H1 (cell line): ENCODE measurements around the gene MDFIC. TPM values are rescaled to one million over a fixed set of nuclear protein-coding genes. Genes with fewer than 3 reads are reported as not detected.

Experiments used
- polyA plus RNA-seq, 7 experiments: library from polyadenylated mRNA; depleted of rRNA in 3 of 7; stranded (reverse) in 5 of 7; unstranded in 2 of 7; fragments of >200 nt in 5 of 7; fragments of 200-250 nt in 2 of 7; gene quantifications; 1 replicate in 5 of 7; 2 replicates in 1 of 7; 4 replicates in 1 of 7; pipeline versions ENCODE4 v1.2.1 to v1.2.3, GENCODE V29; 2011 to 2013; ENCODE audit warnings: missing spikeins in 2 of 7, mixed read lengths in 2 of 7
- total RNA-seq: library from RNA; stranded (reverse); fragmentation: NEBNext Ultra II Directional; extraction: Animal tissue kit (Norgen Biotek cat#: 25700); gene quantifications from 2 replicates; pipeline ENCODE4 v1.2.1, GENCODE V29; 2021
- TF ChIP-seq, protein P1 (sequence below): IDR thresholded peaks from 2 replicates; pipeline ENCODE4 v1.6.1; 2012; ENCODE audit warnings: inconsistent platforms
- TF ChIP-seq, protein P2 (sequence below): fragments of 300-600 bp; sonication (generic); IDR thresholded peaks from 2 replicates; pipeline ENCODE4 v1.7.1; 2012; ENCODE audit warnings: low read length, moderate library complexity, mild to moderate bottlenecking, inconsistent platforms; ENCODE audit not compliant: insufficient replicate concordance

The MDFIC gene
- total and polyA plus RNA-seq, 2 of the 8 experiments (the other 6 are each of a cell fraction or from before 2014, with no cell fraction given), result 2.3 to 11.4 TPM

DNA sequence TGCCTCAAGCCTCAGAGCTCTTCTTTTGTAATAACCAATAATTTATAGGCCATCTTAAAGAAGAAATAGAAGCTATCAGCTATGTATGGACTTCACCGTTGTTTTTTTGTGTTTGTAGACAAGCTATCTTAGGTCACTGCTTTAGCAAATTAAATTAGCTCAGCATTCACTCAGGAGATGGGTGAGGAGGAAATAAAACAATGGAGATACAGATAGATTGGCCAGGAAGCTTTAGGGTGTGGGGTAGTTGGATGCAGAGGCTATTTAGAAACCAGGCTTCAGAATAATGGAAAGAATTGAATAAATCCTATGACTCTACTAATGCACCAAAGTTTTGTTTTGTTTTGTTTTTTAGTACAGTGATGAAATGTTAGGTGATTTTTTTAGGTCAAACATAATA lies 66.1 kb downstream of the MDFIC start (continued):
- TF ChIP-seq, protein P1, sequence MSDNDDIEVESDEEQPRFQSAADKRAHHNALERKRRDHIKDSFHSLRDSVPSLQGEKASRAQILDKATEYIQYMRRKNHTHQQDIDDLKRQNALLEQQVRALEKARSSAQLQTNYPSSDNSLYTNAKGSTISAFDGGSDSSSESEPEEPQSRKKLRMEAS, result no peak
- TF ChIP-seq, protein P2, sequence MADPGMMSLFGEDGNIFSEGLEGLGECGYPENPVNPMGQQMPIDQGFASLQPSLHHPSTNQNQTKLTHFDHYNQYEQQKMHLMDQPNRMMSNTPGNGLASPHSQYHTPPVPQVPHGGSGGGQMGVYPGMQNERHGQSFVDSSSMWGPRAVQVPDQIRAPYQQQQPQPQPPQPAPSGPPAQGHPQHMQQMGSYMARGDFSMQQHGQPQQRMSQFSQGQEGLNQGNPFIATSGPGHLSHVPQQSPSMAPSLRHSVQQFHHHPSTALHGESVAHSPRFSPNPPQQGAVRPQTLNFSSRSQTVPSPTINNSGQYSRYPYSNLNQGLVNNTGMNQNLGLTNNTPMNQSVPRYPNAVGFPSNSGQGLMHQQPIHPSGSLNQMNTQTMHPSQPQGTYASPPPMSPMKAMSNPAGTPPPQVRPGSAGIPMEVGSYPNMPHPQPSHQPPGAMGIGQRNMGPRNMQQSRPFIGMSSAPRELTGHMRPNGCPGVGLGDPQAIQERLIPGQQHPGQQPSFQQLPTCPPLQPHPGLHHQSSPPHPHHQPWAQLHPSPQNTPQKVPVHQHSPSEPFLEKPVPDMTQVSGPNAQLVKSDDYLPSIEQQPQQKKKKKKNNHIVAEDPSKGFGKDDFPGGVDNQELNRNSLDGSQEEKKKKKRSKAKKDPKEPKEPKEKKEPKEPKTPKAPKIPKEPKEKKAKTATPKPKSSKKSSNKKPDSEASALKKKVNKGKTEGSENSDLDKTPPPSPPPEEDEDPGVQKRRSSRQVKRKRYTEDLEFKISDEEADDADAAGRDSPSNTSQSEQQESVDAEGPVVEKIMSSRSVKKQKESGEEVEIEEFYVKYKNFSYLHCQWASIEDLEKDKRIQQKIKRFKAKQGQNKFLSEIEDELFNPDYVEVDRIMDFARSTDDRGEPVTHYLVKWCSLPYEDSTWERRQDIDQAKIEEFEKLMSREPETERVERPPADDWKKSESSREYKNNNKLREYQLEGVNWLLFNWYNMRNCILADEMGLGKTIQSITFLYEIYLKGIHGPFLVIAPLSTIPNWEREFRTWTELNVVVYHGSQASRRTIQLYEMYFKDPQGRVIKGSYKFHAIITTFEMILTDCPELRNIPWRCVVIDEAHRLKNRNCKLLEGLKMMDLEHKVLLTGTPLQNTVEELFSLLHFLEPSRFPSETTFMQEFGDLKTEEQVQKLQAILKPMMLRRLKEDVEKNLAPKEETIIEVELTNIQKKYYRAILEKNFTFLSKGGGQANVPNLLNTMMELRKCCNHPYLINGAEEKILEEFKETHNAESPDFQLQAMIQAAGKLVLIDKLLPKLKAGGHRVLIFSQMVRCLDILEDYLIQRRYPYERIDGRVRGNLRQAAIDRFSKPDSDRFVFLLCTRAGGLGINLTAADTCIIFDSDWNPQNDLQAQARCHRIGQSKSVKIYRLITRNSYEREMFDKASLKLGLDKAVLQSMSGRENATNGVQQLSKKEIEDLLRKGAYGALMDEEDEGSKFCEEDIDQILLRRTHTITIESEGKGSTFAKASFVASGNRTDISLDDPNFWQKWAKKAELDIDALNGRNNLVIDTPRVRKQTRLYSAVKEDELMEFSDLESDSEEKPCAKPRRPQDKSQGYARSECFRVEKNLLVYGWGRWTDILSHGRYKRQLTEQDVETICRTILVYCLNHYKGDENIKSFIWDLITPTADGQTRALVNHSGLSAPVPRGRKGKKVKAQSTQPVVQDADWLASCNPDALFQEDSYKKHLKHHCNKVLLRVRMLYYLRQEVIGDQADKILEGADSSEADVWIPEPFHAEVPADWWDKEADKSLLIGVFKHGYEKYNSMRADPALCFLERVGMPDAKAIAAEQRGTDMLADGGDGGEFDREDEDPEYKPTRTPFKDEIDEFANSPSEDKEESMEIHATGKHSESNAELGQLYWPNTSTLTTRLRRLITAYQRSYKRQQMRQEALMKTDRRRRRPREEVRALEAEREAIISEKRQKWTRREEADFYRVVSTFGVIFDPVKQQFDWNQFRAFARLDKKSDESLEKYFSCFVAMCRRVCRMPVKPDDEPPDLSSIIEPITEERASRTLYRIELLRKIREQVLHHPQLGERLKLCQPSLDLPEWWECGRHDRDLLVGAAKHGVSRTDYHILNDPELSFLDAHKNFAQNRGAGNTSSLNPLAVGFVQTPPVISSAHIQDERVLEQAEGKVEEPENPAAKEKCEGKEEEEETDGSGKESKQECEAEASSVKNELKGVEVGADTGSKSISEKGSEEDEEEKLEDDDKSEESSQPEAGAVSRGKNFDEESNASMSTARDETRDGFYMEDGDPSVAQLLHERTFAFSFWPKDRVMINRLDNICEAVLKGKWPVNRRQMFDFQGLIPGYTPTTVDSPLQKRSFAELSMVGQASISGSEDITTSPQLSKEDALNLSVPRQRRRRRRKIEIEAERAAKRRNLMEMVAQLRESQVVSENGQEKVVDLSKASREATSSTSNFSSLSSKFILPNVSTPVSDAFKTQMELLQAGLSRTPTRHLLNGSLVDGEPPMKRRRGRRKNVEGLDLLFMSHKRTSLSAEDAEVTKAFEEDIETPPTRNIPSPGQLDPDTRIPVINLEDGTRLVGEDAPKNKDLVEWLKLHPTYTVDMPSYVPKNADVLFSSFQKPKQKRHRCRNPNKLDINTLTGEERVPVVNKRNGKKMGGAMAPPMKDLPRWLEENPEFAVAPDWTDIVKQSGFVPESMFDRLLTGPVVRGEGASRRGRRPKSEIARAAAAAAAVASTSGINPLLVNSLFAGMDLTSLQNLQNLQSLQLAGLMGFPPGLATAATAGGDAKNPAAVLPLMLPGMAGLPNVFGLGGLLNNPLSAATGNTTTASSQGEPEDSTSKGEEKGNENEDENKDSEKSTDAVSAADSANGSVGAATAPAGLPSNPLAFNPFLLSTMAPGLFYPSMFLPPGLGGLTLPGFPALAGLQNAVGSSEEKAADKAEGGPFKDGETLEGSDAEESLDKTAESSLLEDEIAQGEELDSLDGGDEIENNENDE, result no peak
